Right atrium auricular region (tissue), 2 donors: ENCODE data around the gene SLC8B1. TPM values are rescaled to one million over a fixed set of nuclear protein-coding genes. Genes with fewer than 3 reads are reported as not detected.

ENCODE experiments used
- DNase-seq: peaks from one replicate; pipeline ENCODE4 v3.0.0-alpha.2; 2019; ENCODE audit warnings: low spot score
- H3K27ac ChIP-seq, 2 donors: fragments of 200-600 bp; sonication (generic); 1 replicate in 1 of 2; 2 replicates in 1 of 2; pipeline ENCODE4 v1.5.1; 2016 to 2019
- H3K27me3 ChIP-seq, 2 donors: fragments of 200-600 bp; sonication (generic); one replicate each; pipeline versions ENCODE4 v1.5.1 to v1.6.0; 2017 to 2019
- H3K36me3 ChIP-seq: fragments of 200-600 bp; sonication (generic); one replicate; pipeline ENCODE4 v1.5.1; 2016
- H3K4me1 ChIP-seq, 2 donors: fragments of 200-600 bp; sonication (generic); one replicate each; pipeline versions ENCODE4 v1.5.1 to v1.6.0; 2017 to 2019
- H3K4me3 ChIP-seq, 2 donors: fragments of 200-600 bp; sonication (generic); 1 replicate in 1 of 2; 2 replicates in 1 of 2; pipeline ENCODE4 v1.5.1; 2017 to 2019; ENCODE audit warnings: mild to moderate bottlenecking in 1 of 2, moderate library complexity in 1 of 2
- H3K9me3 ChIP-seq, 2 donors: fragments of 200-600 bp; sonication (generic); one replicate each; pipeline ENCODE4 v1.5.1; 2019
- CTCF ChIP-seq, 2 donors: fragments of 200-600 bp; sonication (generic); IDR thresholded peaks; one replicate each; pipeline ENCODE4 v1.5.1; 2019; ENCODE audit warnings: antibody characterized with exemption in 2 of 2
- total RNA-seq, 2 donors: library from RNA; depleted of rRNA; stranded (reverse); fragments of >200 nt; gene quantifications; one replicate each; pipeline ENCODE4 v1.1.0, GENCODE V29; 2016

The SLC8B1 gene
- total RNA-seq, 2 donors from 2014 or later: 17.1 to 18.8 TPM

GRCh38 chr12:113271853-113272561 lies 62.9 kb downstream of the SLC8B1 start:
- no peaks in the 10 kb centered on the region for H3K27me3 ChIP-seq
- DNase-seq: peak; percentile 94
- H3K4me1 ChIP-seq: peaks cover 0 to 36% of the 10 kb centered on the region in 2 donors
- H3K4me3 ChIP-seq: no peak overlapping the region
- peak overlapping the region; percentile 75 to 76 for H3K27ac ChIP-seq
- peaks cover 78% of the 10 kb centered on the region for H3K36me3 ChIP-seq
- TF ChIP-seq CTCF (IDR thresholded peaks at IDR 0.05): no peak
- no peaks in the 10 kb centered on the region for H3K9me3 ChIP-seq

- H3K27ac ChIP-seq: peak overlapping the region; percentile 75 to 76
- no peak overlapping the region for H3K4me3 ChIP-seq
- TF ChIP-seq CTCF (IDR thresholded peaks at IDR 0.05): no peak
- no peaks in the 10 kb centered on the region for H3K9me3 ChIP-seq
- no peak for DNase-seq
- peaks cover 78% of the 10 kb centered on the region for H3K36me3 ChIP-seq
- no peaks in the 10 kb centered on the region for H3K27me3 ChIP-seq
- peaks cover 0 to 36% of the 10 kb centered on the region in 2 donors for H3K4me1 ChIP-seq
These were observed 63.5 kb downstream of the SLC8B1 start for GRCh38 chr12:113271466-113271852.

DNA sequence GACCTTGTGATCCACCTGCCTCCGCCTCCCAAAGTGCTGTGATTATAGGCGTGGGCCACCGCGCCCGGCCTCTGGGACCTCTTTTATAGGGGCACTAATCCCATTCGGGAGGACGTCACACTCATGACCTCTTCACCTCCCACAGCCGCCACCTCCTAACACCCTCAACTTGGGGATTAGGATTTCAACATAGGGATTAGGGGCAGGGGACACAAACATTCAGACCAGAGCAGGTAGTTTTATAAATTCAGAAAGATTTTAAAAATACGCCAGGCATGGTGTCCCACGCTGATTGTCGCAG lies 64.2 kb downstream of the SLC8B1 start:
- H3K36me3 ChIP-seq: peaks cover 79% of the 10 kb centered on the region
- H3K27me3 ChIP-seq: no peaks in the 10 kb centered on the region
- DNase-seq: no peak
- no peak overlapping the region for H3K4me3 ChIP-seq
- TF ChIP-seq CTCF (IDR thresholded peaks at IDR 0.05): no peak
- H3K27ac ChIP-seq: peak overlapping the region; percentile 75 to 76
- H3K4me1 ChIP-seq: peaks cover 0 to 36% of the 10 kb centered on the region in 2 donors
- no peaks in the 10 kb centered on the region for H3K9me3 ChIP-seq

- Histone ChIP-seq H3K36me3 (peaks cover 73% of the 10 kb centered on the region), H3K27ac (no peak overlapping the region), H3K9me3 (no peaks in the 10 kb centered on the region), H3K4me3 (no peak overlapping the region), H3K27me3 (no peaks in the 10 kb centered on the region), H3K4me1 (peaks cover 0 to 29% of the 10 kb centered on the region in 2 donors)
- TF ChIP-seq CTCF (IDR thresholded peaks at IDR 0.05): no peak
- DNase-seq: no peak
These were observed 65.5 kb downstream of the SLC8B1 start for GRCh38 chr12:113269257-113269943.

- peaks cover 73% of the 10 kb centered on the region for H3K36me3 ChIP-seq
- H3K9me3 ChIP-seq: no peaks in the 10 kb centered on the region
- no peak for TF ChIP-seq CTCF (IDR thresholded peaks at IDR 0.05)
- peaks cover 0 to 25% of the 10 kb centered on the region in 2 donors for H3K4me1 ChIP-seq
- no peak overlapping the region for H3K4me3 ChIP-seq
- H3K27me3 ChIP-seq: no peaks in the 10 kb centered on the region
- DNase-seq: no peak
- no peak overlapping the region for H3K27ac ChIP-seq
These were observed 66.3 kb downstream of the SLC8B1 start for GRCh38 chr12:113268621-113269020.
